ENCODE measurements around the gene SLC6A19.
"Not testable (repeated sequence)": the region's sequence is repeated elsewhere in the genome, so short reads cannot be mapped to it uniquely, and the experiment has no call there.

The SLC6A19 gene

DNA sequence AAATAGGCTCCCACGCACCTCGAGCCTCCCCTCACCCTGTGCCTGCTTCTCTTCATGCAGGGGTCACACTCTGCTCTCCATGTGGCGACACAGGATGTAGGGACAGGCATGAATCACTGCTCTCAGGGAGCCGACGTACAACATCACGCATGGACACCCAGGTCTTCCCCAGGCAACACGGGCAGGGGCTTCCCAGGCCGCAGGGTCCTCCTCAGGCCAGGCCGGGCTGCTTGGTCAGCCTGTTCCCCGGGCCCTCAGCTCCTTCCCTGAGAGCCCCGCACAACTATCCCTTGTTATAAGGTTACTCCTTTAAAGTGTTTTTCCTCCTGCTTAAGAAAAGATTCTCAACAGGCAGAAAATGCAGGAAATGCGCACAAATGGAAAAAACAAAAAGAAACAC, 24.8 kb downstream of the SLC6A19 start:
- Histone ChIP-seq H3K4me1 (ENCODE audit: control insufficient read depth, insufficient read depth, low read length) (no peaks in the 10 kb centered on the region), H3K36me3 (ENCODE audit: control insufficient read depth, insufficient read depth, low read length) (no peaks in the 10 kb centered on the region), H3K9me3 (ENCODE audit: control insufficient read depth, low read length) (no peaks in the 10 kb centered on the region), H3K27me3 (ENCODE audit: control insufficient read depth, insufficient read depth, low read length) (peaks cover 3% of the 10 kb centered on the region), H3K4me3 (ENCODE audit: low read length) (no peak overlapping the region), H3K9ac (ENCODE audit: low read length) (no peak overlapping the region)

DNA sequence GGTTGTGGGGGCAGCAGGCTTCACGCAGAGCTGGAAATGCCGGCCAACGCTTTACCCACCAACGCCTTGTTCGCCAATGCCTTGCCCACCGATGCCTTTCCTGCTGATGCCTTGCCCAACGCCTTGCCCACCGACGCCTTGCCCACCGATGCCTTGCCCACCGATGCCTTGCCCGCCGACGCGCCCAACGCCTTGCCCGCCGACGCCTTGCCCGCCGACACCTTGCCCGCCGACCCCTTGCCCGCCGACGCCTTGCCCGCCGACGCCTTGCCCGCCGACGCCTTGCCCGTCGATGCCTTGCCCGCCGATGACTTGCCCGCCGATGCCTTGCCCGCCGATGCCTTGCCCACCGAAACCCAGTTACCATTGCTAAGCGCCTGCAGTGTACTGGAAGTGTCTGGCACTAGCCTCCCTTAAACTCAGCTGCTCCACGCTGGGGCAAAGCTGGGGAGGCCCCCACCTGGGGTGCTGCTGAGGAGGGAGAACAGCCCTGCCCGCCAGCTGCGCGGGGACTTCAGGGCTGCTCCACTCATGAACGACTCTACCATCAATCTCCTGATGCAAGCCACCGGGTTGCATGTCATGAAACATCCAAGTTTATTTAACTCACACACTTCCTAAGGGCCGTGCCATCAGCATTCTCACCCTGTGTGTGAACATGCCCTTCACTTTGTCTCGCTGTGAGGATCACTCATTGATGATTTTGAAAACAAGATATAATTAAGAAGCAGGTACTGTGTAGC, 25.6 kb downstream of the SLC6A19 start:
- Histone ChIP-seq H3K9ac (ENCODE audit: low read length) (no peak overlapping the region), H3K9me3 (ENCODE audit: control insufficient read depth, low read length) (no peaks in the 10 kb centered on the region), H3K4me3 (ENCODE audit: low read length) (no peak overlapping the region), H3K27me3 (ENCODE audit: control insufficient read depth, insufficient read depth, low read length) (peaks cover 3% of the 10 kb centered on the region), H3K36me3 (ENCODE audit: control insufficient read depth, insufficient read depth, low read length) (no peaks in the 10 kb centered on the region), H3K4me1 (ENCODE audit: control insufficient read depth, insufficient read depth, low read length) (no peaks in the 10 kb centered on the region)

DNA sequence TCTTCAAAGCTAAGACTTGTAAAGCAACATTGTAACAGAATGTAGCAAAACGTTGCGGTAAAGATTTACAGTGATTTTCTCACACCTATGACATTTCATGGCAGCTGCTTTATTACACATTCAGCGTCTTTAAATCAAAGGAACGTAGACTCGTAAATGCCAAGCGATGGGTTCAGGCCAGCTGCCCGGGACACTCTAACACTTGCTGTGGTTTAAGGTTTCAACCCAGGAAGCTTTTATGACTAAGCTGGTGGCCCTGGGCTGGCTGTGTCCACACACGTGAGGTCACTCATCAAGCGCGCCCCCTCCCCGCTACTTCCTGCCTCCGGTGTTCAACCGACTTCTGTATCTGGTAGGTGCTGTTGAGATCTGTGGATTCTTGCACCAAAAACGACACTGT, 26.3 kb downstream of the SLC6A19 start:
- Histone ChIP-seq H3K4me1 (ENCODE audit: control insufficient read depth, insufficient read depth, low read length) (no peaks in the 10 kb centered on the region), H3K9me3 (ENCODE audit: control insufficient read depth, low read length) (no peaks in the 10 kb centered on the region), H3K9ac (ENCODE audit: low read length) (no peak overlapping the region), H3K27me3 (ENCODE audit: control insufficient read depth, insufficient read depth, low read length) (peaks cover 3% of the 10 kb centered on the region), H3K4me3 (ENCODE audit: low read length) (no peak overlapping the region), H3K36me3 (ENCODE audit: control insufficient read depth, insufficient read depth, low read length) (no peaks in the 10 kb centered on the region)

DNA sequence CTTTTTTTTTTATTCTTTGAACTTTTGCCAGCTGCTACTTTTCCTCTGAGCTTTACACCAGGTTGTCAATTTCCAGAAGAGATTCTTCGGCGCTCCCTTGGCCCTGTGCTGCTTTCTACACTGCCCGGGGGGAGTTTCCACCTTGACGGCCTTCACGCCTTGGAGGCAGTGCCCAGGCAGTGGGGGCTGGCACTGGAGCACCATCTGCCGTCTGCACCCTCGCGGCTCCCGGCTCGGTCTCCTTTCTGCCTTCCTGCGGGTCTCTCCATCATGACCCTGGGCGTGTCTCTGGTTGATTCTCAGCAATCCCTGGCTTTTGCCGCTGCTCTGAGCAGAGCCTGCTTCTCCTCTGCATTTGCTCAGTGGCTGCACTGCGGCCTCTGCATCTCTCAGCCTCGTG, 26.7 kb downstream of the SLC6A19 start:
- Histone ChIP-seq H3K27me3 (ENCODE audit: control insufficient read depth, insufficient read depth, low read length) (peaks cover 3% of the 10 kb centered on the region), H3K4me3 (ENCODE audit: low read length) (no peak overlapping the region), H3K9me3 (ENCODE audit: control insufficient read depth, low read length) (no peaks in the 10 kb centered on the region), H3K4me1 (ENCODE audit: control insufficient read depth, insufficient read depth, low read length) (no peaks in the 10 kb centered on the region), H3K36me3 (ENCODE audit: control insufficient read depth, insufficient read depth, low read length) (no peaks in the 10 kb centered on the region), H3K9ac (ENCODE audit: low read length) (no peak overlapping the region)

DNA sequence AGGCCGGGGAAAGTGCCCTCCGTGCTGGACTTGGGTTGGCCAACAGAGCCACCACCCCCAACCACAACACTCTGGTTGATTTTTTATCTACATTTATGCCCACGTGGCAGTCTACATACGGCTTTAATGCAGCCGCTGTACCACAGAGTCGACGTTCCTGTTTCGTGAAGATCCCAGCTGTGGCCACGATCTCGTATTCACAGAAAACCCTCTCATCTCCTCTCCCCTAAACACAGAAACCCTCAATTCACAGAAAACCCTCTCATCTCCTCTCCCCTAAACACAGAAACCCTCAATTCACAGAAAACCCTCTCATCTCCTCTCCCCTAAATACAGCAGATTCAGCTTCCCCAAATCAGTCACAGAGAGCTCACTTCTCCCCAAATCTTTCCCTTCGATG, 27.6 kb downstream of the SLC6A19 start:
- H3K27me3 ChIP-seq (ENCODE audit: control insufficient read depth, insufficient read depth, low read length); H3K9me3 ChIP-seq (ENCODE audit: control insufficient read depth, low read length); H3K36me3 ChIP-seq (ENCODE audit: control insufficient read depth, insufficient read depth, low read length); H3K4me3 ChIP-seq (ENCODE audit: low read length); H3K4me1 ChIP-seq (ENCODE audit: control insufficient read depth, insufficient read depth, low read length); H3K9ac ChIP-seq (ENCODE audit: low read length): not testable (repeated sequence)

DNA sequence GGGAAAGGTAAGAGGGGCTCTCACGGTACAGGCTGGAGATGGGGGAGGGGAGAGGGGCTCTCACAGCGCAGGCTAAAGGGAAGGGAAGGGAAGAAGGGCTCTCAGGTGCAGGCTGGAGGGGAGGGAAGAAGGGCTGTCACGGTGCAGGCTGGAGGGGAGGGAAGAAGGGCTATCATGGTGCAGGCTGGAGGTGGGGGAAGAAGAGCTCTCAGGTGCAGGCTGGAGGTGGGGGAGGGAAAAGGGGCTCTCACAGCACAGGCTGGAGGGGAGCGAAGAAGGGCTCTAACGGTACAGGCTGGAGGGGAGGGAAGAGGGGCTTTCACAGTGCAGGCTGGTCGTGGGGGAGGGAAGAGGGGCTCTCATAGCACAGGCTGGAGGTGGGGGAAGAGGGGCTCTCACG, 28.4 kb downstream of the SLC6A19 start:
- H3K36me3 ChIP-seq (ENCODE audit: control insufficient read depth, insufficient read depth, low read length): no peaks in the 10 kb centered on the region
- H3K4me1 ChIP-seq (ENCODE audit: control insufficient read depth, insufficient read depth, low read length): no peaks in the 10 kb centered on the region
- H3K9me3 ChIP-seq (ENCODE audit: control insufficient read depth, low read length): no peaks in the 10 kb centered on the region
- no peak overlapping the region for H3K9ac ChIP-seq (ENCODE audit: low read length)
- peaks cover 3% of the 10 kb centered on the region for H3K27me3 ChIP-seq (ENCODE audit: control insufficient read depth, insufficient read depth, low read length)
- H3K4me3 ChIP-seq (ENCODE audit: low read length): no peak overlapping the region

DNA sequence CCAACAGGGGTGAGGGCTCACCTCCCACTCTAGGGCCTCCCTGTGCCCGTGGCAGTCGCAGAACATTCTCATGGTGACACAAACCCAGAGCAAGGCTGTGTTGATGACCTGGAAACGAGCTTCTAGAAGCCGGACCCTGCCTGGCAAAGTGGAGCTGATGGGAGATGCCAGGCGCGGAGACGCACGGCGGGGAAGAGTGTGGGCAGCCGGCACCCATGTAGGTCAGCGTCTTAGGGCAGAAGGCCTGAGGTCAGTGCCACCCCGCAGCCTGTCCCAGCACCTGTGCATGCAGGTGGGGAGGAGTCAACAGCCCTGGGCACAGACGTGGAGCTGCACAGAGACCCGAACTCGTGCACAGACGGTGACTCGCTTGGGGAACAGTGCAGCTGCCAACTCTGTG, 29.2 kb downstream of the SLC6A19 start:
- no peaks in the 10 kb centered on the region for H3K36me3 ChIP-seq (ENCODE audit: control insufficient read depth, insufficient read depth, low read length)
- H3K9me3 ChIP-seq (ENCODE audit: control insufficient read depth, low read length): no peaks in the 10 kb centered on the region
- H3K4me3 ChIP-seq (ENCODE audit: low read length): no peak overlapping the region
- H3K27me3 ChIP-seq (ENCODE audit: control insufficient read depth, insufficient read depth, low read length): peaks cover 3% of the 10 kb centered on the region
- H3K4me1 ChIP-seq (ENCODE audit: control insufficient read depth, insufficient read depth, low read length): no peaks in the 10 kb centered on the region
- no peak overlapping the region for H3K9ac ChIP-seq (ENCODE audit: low read length)

DNA sequence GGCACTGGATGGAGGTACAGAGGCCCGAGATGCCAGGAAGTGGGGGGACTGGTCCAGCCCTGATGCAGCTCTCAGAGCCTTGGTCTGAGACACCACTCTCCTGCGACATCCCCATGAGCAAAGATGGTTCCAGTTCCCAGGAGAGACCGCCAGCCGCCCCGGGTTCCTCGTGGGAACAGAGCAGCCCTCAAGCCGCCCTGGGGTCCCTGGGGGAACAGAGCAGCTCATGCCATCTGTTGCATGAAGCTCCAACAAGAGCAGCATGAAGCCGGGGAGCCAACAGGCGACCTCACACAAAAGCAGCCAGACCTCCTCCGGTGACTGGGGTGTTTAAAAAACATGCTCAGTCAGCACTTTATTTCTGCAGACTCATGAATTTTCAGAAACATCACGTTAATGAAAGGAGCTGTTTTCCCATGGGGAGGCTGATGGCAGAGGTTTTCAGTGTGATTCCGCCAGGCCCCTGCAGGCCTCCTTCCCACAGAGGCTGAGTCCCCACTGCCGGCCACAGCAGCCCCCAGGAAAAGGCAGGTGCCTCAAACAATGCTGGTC, 30.0 kb downstream of the SLC6A19 start:
- H3K4me1 ChIP-seq (ENCODE audit: control insufficient read depth, insufficient read depth, low read length): no peaks in the 10 kb centered on the region
- no peak overlapping the region for H3K4me3 ChIP-seq (ENCODE audit: low read length)
- no peaks in the 10 kb centered on the region for H3K9me3 ChIP-seq (ENCODE audit: control insufficient read depth, low read length)
- H3K36me3 ChIP-seq (ENCODE audit: control insufficient read depth, insufficient read depth, low read length): no peaks in the 10 kb centered on the region
- no peak overlapping the region for H3K9ac ChIP-seq (ENCODE audit: low read length)
- peaks cover 3% of the 10 kb centered on the region for H3K27me3 ChIP-seq (ENCODE audit: control insufficient read depth, insufficient read depth, low read length)

DNA sequence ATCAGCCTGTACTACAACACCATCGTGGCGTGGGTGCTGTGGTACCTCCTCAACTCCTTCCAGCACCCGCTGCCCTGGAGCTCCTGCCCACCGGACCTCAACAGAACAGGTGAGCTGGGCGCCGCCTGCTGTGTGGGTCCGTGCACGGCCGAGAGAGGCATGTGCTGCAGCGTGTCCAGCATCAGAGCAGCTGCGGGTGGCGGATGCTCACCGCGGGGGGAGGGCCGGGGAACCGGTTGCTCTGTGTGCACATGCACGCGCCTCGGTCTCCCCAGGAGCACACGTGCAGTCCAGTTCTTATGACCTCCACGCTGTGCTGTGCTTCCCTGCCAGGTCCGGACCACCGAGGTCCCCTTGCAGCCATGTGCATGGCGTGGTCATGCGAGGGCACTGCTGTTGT, 31.4 kb downstream of the SLC6A19 start:
- no peak overlapping the region for H3K9ac ChIP-seq (ENCODE audit: low read length)
- no peaks in the 10 kb centered on the region for H3K36me3 ChIP-seq (ENCODE audit: control insufficient read depth, insufficient read depth, low read length)
- no peak overlapping the region for H3K4me3 ChIP-seq (ENCODE audit: low read length)
- peaks cover 3% of the 10 kb centered on the region for H3K27me3 ChIP-seq (ENCODE audit: control insufficient read depth, insufficient read depth, low read length)
- no peaks in the 10 kb centered on the region for H3K4me1 ChIP-seq (ENCODE audit: control insufficient read depth, insufficient read depth, low read length)
- no peaks in the 10 kb centered on the region for H3K9me3 ChIP-seq (ENCODE audit: control insufficient read depth, low read length)

DNA sequence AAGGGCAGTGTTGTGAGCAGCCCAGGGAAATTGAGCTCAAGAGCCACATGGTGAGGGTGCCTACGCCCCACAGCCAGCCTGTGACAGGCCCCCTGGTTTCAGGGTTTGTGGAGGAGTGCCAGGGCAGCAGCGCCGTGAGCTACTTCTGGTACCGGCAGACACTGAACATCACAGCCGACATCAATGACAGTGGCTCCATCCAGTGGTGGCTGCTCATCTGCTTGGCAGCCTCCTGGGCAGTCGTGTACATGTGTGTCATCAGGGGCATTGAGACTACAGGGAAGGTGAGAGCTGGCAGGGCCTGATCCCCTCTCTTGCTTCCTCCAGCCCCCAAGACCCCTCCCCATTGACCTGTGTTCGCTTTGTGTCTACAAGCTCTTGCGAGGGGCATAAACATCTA, 34.0 kb downstream of the SLC6A19 start:
- Histone ChIP-seq H3K4me1 (ENCODE audit: control insufficient read depth, insufficient read depth, low read length) (peaks cover 14% of the 10 kb centered on the region), H3K9me3 (ENCODE audit: control insufficient read depth, low read length) (no peaks in the 10 kb centered on the region), H3K9ac (ENCODE audit: low read length) (no peak overlapping the region), H3K27me3 (ENCODE audit: control insufficient read depth, insufficient read depth, low read length) (no peaks in the 10 kb centered on the region), H3K36me3 (ENCODE audit: control insufficient read depth, insufficient read depth, low read length) (no peaks in the 10 kb centered on the region), H3K4me3 (ENCODE audit: low read length) (no peak overlapping the region)

DNA sequence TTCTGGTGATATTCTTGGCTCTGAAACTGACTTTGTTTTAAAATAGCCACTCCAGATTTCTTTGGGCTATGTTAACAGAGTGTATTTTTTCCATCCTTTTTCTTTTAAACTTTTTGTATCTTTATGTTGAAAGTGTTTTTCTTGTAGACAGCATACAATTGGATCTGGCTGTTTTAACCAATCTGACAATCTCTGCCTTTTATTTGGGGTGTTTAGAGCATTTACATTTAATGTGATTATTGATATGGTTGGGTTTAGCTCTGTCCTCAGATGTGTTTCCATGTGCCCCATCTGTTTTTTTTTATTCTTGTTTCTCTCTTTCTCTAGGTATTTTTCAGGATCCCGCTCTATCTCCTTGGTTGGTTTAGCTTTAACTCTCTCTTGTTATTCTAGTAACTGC, 34.4 kb downstream of the SLC6A19 start:
- no peak overlapping the region for H3K4me3 ChIP-seq (ENCODE audit: low read length)
- H3K9me3 ChIP-seq (ENCODE audit: control insufficient read depth, low read length): no peaks in the 10 kb centered on the region
- no peaks in the 10 kb centered on the region for H3K36me3 ChIP-seq (ENCODE audit: control insufficient read depth, insufficient read depth, low read length)
- H3K4me1 ChIP-seq (ENCODE audit: control insufficient read depth, insufficient read depth, low read length): peaks cover 14% of the 10 kb centered on the region
- no peak overlapping the region for H3K9ac ChIP-seq (ENCODE audit: low read length)
- H3K27me3 ChIP-seq (ENCODE audit: control insufficient read depth, insufficient read depth, low read length): no peaks in the 10 kb centered on the region

DNA sequence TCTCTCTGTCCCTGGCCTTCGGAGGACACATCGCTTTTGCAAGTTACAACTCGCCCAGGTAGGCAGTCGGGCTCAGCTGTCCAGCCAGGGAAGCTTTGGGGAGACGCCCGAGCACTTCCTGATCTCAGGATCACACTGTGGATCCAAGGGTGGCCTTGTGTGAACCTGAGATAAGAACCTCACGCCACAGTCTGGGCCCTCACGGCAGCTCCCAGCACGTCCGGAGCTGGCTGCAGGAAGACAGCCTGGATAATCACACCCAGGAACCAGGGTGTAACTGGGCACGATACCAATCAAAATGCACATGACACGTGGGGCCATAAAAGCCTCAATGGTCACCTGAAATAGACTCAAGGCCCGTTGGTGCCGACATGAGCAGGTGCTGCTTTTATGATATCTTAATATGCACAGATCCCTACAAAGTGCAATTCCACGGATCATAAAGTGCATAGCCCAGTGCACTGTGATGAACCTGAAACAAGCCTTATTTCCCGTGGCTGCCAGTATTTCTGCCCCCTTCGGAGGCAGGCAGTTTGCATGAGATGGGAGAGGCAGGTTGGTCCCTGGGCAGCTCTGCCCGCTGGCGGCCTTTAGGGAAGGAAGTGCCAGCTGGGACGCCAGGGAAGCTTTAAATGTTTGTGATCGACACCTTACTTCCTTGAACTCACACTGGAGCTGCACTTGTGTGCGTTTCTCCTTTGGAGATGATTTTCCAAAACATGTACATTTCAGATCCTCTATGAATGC, 38.3 kb downstream of the SLC6A19 start:
- H3K36me3 ChIP-seq (ENCODE audit: control insufficient read depth, insufficient read depth, low read length): no peaks in the 10 kb centered on the region
- H3K27me3 ChIP-seq (ENCODE audit: control insufficient read depth, insufficient read depth, low read length): peaks cover 9% of the 10 kb centered on the region
- no peak overlapping the region for H3K4me3 ChIP-seq (ENCODE audit: low read length)
- H3K4me1 ChIP-seq (ENCODE audit: control insufficient read depth, insufficient read depth, low read length): peaks cover 14% of the 10 kb centered on the region
- H3K9me3 ChIP-seq (ENCODE audit: control insufficient read depth, low read length): no peaks in the 10 kb centered on the region
- no peak overlapping the region for H3K9ac ChIP-seq (ENCODE audit: low read length)

Measured in mucosa of stomach (tissue), 1 donor.